ENCODE results near the gene OXER1. TPM values are rescaled to one million over a fixed set of nuclear protein-coding genes. Genes with fewer than 3 reads are reported as not detected.

The OXER1 gene
- total RNA-seq, 1 donor from 2014 or later = 0.88 TPM

- Histone ChIP-seq H3K79me2 (ENCODE audit: low read depth) (no peaks in the 10 kb centered on the region), H4K20me1 (ENCODE audit: low read depth) (no peaks in the 10 kb centered on the region)
- peaks cover 2% of the 10 kb centered on the region for H3K4me1 Mint-ChIP-seq
These were observed 966 bp upstream of the OXER1 start for GRCh38 chr2:42764901-42765300.

GRCh38 chr2:42762823-42763804, 821 bp downstream of the OXER1 start:
- Histone ChIP-seq H3K9ac (no peak overlapping the region), H2AFZ (replicated peaks) (no peak overlapping the region), H3K79me2 (ENCODE audit: low read depth) (no peaks in the 10 kb centered on the region), H3K27ac (no peak overlapping the region), H3K9me3 (ENCODE audit: low read depth) (no peaks in the 10 kb centered on the region), H4K20me1 (ENCODE audit: low read depth) (no peaks in the 10 kb centered on the region), H3K36me3 (no peaks in the 10 kb centered on the region), H3K27me3 (no peaks in the 10 kb centered on the region), H3K4me3 (no peak overlapping the region), H3K4me1 (no peaks in the 10 kb centered on the region), H3F3A (ENCODE audit: low read depth) (no peaks in the 10 kb centered on the region), H3K4me2 (no peak overlapping the region)
- Mint-ChIP-seq H3K4me1 (peaks cover 2% of the 10 kb centered on the region), H3K4me3 (no peak overlapping the region), H3K27ac (peak overlapping the region; percentile 26), H3K27me3 (ENCODE audit: insufficient read depth, low read depth) (peaks cover 4% of the 10 kb centered on the region), H3K9me3 (no peaks in the 10 kb centered on the region), H3K36me3 (peaks cover 6% of the 10 kb centered on the region)
- TF ChIP-seq EZH2phosphoT487 (IDR thresholded peaks at IDR 0.05) = no peak
- TF ChIP-seq CTCF (IDR thresholded peaks at IDR 0.05) = no peak
- no peak for TF ChIP-seq EZH2 (IDR thresholded peaks at IDR 0.05)
- DNase-seq (ENCODE audit: low spot score) = no peak

More at GRCh38 chr2:42764901-42765300, 966 bp upstream of the OXER1 start:
- H3K4me2 ChIP-seq = no peak overlapping the region
- no peak overlapping the region for H3K9ac ChIP-seq
- no peaks in the 10 kb centered on the region for H3K9me3 ChIP-seq (ENCODE audit: low read depth)
- H3K27me3 Mint-ChIP-seq (ENCODE audit: insufficient read depth, low read depth) = peaks cover 6% of the 10 kb centered on the region
- no peaks in the 10 kb centered on the region for H3F3A ChIP-seq (ENCODE audit: low read depth)
- no peak overlapping the region for H2AFZ ChIP-seq (replicated peaks)
- H3K36me3 Mint-ChIP-seq = peaks cover 6% of the 10 kb centered on the region
- no peak overlapping the region for H3K4me3 Mint-ChIP-seq
- H3K27ac ChIP-seq = no peak overlapping the region
- no peaks in the 10 kb centered on the region for H3K27me3 ChIP-seq
- no peaks in the 10 kb centered on the region for H3K4me1 ChIP-seq
- no peak overlapping the region for H3K4me3 ChIP-seq
- no peaks in the 10 kb centered on the region for H3K9me3 Mint-ChIP-seq
- no peak for TF ChIP-seq EZH2 (IDR thresholded peaks at IDR 0.05)
- no peak for TF ChIP-seq CTCF (IDR thresholded peaks at IDR 0.05)
- no peak for TF ChIP-seq EZH2phosphoT487 (IDR thresholded peaks at IDR 0.05)
- no peak overlapping the region for H3K27ac Mint-ChIP-seq
- H3K36me3 ChIP-seq = no peaks in the 10 kb centered on the region
- no peak for DNase-seq (ENCODE audit: low spot score)

GRCh38 chr2:42762155-42762554, 1.8 kb downstream of the OXER1 start:
- Mint-ChIP-seq H3K27ac (no peak overlapping the region), H3K27me3 (ENCODE audit: insufficient read depth, low read depth) (peaks cover 3% of the 10 kb centered on the region), H3K4me3 (no peak overlapping the region), H3K36me3 (peaks cover 6% of the 10 kb centered on the region), H3K4me1 (peaks cover 3% of the 10 kb centered on the region), H3K9me3 (no peaks in the 10 kb centered on the region)
- H3K4me2 ChIP-seq = no peak overlapping the region
- H4K20me1 ChIP-seq (ENCODE audit: low read depth) = no peaks in the 10 kb centered on the region
- no peak for TF ChIP-seq CTCF (IDR thresholded peaks at IDR 0.05)
- no peak for TF ChIP-seq EZH2phosphoT487 (IDR thresholded peaks at IDR 0.05)
- no peak for TF ChIP-seq EZH2 (IDR thresholded peaks at IDR 0.05)
- H3K9me3 ChIP-seq (ENCODE audit: low read depth) = no peaks in the 10 kb centered on the region
- no peaks in the 10 kb centered on the region for H3K36me3 ChIP-seq
- no peaks in the 10 kb centered on the region for H3K79me2 ChIP-seq (ENCODE audit: low read depth)
- H3K27ac ChIP-seq = no peak overlapping the region
- no peaks in the 10 kb centered on the region for H3K4me1 ChIP-seq
- no peak overlapping the region for H3K4me3 ChIP-seq
- H3F3A ChIP-seq (ENCODE audit: low read depth) = no peaks in the 10 kb centered on the region
- no peak for DNase-seq (ENCODE audit: low spot score)
- no peak overlapping the region for H3K9ac ChIP-seq
- H2AFZ ChIP-seq (replicated peaks) = no peak overlapping the region
- no peaks in the 10 kb centered on the region for H3K27me3 ChIP-seq
